IPS-11a (cell line): ENCODE data around the gene DDX46.
A peak's percentile ranks its signal among the peaks of the same experiment; 100 is the strongest.
"Not testable (repeated sequence)": the region's sequence is repeated elsewhere in the genome, so short reads cannot be mapped to it uniquely, and the experiment has no call there.

Experiments
- H3K4me3 ChIP-seq: one replicate; pipeline ENCODE4 v1.5.1; 2013; ENCODE audit warnings: low read depth, low read length, control low read depth

The DDX46 gene

DNA sequence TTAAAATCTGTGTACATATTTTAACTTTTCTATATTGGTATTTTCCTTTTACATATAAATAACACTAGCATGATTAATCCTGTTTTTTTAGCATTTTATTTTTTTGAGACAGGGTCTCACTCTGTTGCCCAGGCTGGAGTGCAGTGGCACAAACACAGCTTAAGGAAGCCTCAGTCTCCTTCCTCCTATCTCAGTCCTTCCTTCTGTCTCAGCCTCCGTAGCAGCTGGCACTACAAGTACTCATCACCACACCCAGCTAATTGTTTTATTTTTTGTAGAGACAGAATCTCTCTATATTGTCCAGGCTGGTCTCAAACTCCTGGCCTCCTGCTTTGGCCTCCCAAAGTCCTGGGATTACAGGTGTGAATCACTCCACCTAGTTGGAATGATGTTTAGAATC lies 85.7 kb downstream of the DDX46 start:
- no peak overlapping the region for H3K4me3 ChIP-seq

DNA sequence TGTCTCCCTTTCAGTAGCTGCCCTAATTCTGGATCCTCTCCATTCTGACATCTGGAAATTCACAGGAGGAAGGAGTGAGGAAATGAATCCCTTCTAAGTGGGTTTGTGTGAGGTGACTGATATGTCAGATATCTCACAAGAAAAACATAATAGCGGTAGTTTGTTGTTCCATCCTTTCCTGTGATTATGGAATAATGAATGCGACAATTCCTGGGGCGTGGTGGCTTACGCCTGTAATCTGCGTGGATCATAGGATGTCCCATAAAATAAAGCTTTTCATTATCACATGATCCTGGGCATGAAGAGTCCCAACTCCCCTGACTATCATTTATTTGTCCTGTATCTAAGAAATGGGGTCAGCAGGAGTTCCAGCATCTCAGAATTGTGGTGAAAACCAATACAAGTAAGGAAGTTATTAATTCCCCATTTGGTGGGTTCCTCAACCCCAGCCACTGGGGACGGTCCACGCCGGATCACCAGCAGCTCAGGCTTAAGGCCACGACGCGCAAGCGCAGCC lies 86.8 kb downstream of the DDX46 start:
- H3K4me3 ChIP-seq, result peak overlapping the region; percentile 88

DNA sequence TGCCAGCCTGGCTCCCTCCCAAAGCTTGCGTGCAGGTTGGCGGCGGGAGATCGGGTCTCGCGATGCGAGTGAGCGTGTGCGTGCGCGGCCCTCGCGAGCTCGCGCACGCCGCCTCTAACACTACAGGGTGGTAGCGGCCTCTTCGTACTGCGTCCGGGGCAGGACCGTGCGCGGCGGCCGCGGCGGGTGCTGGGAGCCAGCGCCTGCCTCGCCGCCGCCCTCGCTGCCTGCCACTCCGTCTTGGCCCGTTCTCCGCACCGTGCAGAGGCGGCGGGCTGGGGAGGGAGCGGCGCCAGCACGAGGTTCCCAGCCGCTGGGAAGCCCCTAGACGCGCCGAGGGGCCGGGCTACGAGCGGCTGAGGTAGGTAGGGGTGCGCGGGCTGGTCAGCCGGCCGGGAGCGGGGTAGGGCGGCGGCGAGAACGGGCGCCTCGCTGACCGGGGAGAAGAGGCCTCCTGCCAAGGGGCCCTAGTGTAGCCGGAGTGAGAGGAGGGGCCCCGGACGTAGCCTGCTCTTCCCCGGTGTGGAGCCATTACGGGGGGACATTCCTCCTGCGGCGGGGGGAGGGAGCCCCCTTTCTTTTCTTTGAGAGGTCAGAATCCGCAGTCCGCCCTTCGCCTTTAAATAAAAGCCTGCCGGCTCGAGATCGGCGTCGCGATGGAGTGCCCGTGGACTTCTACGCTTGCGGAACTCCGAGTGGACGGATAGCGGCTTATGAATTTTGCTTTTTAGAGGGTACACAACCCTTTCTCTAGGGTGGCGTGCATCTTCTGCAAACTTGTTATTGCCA lies 87.5 kb downstream of the DDX46 start, which contains the start of gene C5orf24:
Gene C5orf24 (plus strand): TSS at position 117 of the 789 bp plus-strand sequence. CDS start 8,933 bp downstream, outside the sequence.
- peak within 1 kb of the TSS; percentile 88 for H3K4me3 ChIP-seq

DNA sequence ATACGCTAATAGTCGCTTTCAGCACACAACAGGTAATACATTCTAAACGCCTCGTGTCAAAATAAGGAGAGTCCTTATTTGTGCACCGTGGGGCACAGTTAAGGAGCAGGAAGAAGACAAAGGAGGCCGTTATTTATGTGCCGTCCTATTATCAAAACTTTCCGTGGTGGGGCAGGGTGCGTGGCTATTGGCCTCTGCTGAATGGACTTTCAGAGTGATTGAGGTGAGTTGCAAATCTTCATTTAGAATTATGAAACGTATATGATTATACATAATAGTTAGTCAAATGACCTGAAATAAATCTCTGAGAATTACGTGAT lies 88.0 kb downstream of the DDX46 start:
- H3K4me3 ChIP-seq, result peak overlapping the region; percentile 88

DNA sequence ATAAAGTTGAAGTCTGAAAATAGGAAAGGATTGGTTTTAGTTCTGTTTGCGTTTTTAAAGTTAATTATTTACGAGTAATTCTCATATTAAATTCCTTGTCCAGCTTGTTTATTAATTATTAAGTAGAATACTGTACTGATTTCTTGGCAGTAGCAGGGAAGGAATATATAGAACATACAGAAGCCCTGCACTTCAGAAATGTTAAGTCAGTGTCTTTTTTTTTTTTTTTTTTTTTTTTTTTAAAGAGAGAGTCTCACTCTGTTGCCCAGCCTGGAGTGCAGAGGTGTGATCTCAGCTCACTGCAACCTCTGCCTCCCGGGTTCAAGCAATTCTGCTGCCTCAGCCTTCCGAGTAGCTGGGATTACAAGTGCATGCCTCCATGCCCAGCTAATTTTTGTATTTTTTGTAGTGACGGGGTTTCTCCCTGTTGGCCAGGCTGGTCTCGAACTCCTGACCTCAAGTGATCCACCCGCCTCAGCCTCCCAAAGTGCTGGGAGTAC lies 90.9 kb downstream of the DDX46 start:
- not testable (repeated sequence) for H3K4me3 ChIP-seq

DNA sequence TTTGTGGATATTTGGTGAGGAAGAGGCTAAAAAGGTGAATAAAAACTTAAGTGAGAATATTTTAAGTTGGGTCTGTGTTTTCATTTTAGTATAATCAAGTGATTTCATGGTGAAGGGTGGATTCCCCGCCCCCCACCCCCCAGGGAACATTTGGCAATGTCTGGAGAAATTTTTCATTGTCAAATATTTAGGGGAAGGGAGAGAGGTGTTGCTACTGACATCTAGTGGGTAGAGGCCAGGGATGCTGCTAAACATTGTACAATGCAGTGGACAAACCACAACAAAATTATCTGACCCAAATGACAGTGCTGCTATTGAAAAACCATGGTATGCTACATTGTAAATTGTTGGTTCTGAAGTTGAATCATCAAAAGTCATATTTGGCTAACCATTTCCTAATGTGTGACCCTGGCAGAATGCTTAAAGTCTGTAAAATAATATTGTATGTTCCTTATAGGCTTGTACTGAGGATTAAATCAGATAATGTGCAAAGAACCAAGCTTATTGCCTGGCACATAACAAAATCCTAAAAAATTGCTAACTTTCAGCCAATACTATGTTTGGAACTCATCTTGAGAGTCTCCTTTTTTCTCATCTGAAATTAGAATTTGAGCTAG lies 92.8 kb downstream of the DDX46 start:
- H3K4me3 ChIP-seq, result no peak overlapping the region

DNA sequence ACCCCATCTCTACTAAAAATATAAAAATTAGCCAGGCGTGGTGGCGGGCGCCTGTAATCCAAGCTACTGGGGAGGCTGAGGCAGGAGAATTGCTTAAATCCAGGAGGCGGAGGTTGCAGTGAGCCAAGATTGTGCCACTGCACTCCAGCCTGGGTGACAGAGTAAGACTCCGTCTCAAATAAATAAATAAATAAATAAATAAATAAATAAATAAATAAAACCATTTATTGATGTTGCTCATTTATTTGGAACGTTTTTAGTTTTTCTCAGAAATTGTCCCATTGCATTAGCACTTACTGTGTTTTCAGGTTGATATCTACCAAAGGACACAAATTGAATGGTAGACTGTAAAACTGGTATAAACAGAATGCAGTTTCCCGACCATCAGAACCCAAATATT lies 97.9 kb downstream of the DDX46 start:
- H3K4me3 ChIP-seq, result not testable (repeated sequence)

DNA sequence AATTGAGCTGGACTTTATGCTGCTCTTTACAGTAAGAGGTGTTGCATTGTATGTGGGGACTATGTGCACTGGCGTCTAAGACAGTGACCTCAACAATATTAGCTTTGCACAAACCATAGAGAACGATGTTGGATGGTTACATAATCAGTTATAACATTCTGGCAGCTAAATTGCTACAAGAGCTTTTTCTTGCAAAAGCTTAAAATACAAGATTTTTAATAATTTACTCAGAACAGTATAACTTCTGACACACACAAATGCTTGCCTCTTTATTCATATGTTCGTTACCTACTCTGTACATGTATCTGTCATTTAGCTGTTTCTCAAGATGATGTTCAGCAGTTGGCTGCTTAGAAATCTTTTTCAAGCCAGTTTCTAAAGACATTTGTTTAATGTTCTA lies 98.8 kb downstream of the DDX46 start:
- H3K4me3 ChIP-seq, result no peak overlapping the region

DNA sequence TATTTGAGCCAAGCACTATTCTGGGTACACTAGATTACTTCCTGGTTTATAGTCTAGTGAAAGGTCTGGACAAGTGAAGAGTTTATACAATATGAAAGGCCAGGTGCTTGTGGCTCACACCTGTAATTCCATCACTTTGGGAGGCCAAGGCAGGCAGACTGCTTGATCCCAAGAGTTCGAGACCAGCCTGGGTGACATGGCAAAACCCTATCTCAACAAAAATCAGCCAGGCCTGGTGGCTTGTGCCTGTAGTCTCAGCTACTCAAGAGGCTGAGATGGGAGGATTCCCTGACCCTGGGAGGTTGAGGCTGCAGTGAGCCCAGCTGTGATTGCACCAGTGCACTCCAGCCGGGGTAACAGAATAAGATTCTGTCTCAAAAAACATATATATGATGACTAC lies 106.1 kb downstream of the DDX46 start:
- no peak overlapping the region for H3K4me3 ChIP-seq

DNA sequence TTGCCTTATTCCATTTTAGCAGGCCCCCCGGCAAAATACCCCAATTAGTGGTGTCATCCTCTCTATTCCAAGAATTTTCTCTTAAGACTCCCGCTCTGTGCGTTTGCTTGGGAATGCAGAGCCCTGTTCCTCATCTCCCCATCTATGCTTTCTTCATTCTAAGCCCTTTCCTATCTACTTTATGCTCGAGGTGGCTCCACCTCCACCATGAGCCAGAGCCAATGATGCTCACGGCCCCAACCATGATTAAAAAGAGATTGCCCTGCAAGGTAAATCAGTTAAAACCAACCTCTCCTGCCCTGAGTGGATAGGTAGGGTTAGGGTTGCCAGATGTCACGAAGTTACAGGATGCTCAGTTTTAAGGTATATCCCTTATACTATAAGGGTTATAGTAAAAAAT lies 114.9 kb downstream of the DDX46 start:
- H3K4me3 ChIP-seq, result no peak overlapping the region

DNA sequence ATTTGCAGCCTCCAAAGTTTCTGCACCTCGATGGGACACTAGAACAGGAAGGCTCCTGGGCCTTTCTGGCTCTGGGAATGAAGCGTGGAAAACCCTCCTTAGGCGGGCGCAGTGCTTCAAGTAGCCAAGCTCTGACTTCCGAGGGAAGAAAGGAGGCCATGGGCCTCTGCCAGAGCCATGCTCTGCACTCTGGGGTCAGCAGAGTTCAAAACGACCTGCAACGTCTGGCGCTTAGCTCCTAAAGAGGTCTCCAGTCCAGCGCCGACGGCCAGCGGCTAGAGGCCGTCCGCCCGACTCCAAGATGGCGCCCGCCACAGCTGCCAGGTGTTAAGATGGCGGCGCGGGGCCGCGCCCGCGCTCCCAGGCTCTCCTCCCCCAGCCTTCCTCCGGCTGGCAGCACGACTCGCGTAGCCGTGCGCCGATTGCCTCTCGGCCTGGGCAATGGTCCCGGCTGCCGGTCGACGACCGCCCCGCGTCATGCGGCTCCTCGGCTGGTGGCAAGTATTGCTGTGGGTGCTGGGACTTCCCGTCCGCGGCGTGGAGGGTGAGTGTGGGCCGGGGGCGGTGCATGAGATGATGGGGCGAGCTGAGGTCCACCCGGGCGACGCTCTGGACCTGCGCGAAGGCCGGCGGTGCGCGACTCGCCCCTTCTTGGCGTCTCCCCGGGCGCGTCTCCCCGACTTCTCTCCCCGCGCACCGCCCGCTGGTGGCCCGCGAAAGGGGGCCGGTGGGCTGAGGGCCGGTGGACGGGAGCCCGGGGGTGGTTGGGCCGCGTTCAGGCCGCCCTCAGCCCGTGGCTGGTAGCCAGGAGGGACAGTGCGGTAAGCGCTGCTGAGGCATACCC lies 115.6 kb downstream of the DDX46 start, which contains the start of gene TXNDC15:
Gene TXNDC15 (plus strand): TSS at position 385 of the 844 bp plus-strand sequence. CDS start 57 bp downstream, at position 442.
- H3K4me3 ChIP-seq, result peak within 1 kb of the TSS; percentile 88

DNA sequence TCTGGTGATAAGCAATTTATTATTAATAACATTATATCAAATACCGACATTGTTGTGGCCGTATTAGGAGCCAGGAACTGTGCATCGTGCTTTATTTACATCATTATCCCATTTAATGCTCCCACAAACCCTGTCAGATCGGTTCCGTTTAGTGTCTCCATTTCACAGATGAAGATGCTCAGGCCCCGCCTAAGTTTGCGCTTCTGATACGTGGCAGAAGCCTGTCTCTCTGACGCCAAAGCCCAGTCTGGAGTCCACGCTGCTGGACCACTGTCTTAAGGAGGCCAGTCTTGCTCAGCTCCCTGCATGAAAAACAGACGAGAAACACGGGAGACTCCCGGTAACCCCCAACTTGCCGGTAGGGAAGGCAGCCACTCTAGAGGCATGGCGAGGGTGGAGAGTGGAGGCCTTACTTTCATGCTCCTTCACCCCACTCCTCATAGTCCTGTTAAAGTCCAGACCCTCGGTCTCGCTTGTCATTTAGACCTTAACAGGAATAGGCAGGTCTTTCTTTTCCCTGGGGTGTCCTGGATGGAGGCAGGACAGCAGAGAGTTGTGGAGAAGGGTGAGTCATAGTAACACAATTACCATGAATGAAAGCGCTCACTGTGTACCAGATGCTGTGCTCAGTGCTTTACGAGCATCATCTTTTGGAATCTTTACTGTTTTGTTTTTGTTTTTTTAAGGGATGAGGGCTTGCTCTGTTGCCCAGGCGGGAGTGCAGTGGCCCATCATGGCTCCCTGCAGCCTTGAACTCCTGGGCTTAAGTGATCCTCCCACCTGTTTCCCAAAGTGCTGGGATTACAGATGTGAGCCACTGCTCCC lies 116.5 kb downstream of the DDX46 start:
- H3K4me3 ChIP-seq, result peak overlapping the region; percentile 88

DNA sequence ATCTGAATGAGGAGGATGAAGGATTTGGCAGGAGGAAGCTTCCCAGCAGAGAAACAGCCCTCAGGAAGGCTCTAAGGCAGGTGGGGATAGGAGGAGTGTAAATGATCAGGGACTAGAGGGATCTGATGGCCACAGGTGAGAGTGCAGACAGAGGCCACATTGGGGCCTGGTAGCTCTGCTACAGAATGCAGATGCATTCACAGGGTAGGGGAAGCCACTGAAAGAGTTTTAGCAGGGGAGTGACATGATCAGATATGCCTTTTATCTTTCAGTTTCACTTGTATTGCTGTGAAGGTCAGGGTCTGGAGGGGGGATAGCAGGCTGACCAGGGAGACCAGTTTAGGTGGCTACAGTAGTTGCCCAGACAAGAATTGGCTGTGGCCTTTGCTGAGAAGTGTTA lies 118.6 kb downstream of the DDX46 start:
- H3K4me3 ChIP-seq, result no peak overlapping the region

DNA sequence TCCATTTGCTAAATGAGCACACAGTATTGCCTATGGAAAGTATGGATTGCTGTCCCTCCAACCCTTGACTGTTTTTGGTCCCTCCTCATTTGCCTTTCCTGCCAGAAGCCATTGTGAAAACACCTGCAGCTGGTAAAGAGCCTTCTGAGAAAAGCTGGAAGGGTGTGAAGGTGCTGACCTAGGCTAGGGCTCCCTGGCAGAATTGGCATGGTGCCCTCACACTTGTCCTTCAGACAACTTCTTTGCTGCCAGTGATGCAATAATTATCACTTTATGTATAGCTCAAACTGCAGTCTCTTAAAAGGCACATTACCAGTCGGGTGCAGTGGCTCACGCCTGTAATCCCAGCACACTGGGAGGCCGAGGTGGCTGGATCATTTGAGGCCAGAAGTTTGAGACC lies 119.8 kb downstream of the DDX46 start:
- no peak overlapping the region for H3K4me3 ChIP-seq

DNA sequence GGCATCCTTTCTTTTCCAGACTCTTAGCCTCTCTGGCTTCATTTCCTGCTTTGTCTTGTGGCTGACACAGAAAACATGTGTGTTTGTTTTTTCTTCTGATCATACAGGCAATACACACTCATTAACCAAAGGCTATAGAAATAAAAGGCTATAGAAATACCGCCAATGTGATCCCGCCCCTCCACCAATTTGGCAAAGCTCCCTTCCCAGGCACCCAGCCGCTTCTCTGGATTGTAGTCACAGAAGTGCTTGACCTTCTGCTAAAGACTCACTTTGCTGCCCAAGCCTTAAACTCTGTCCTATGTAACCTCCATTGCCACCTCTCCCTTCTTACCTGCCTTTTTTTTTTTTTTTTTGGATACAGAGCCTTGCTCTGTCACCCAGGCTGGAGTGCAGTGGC lies 120.9 kb downstream of the DDX46 start:
- H3K4me3 ChIP-seq, result no peak overlapping the region
